GM19043 (cell line): Measurements from ENCODE around the gene ATXN1.
"Not testable (repeated sequence)": the region's sequence is repeated elsewhere in the genome, so short reads cannot be mapped to it uniquely, and the experiment has no call there.

ENCODE experiments used
- ATAC-seq: cut with Tn5 transposase; IDR thresholded peaks from one replicate; pipeline ENCODE4 v1.9.1; 2021; ENCODE audit warnings: low read depth; ENCODE audit not compliant: unreplicated experiment

Gene ATXN1

GRCh38 chr6:16278750-16279149 is 482.5 kb downstream of the ATXN1 start:
- ATAC-seq: no peak

GRCh38 chr6:16278048-16278724 is 483.1 kb downstream of the ATXN1 start:
- no peak for ATAC-seq

- no peak for ATAC-seq
Measured at GRCh38 chr6:16277101-16277981, 483.9 kb downstream of the ATXN1 start.

- no peak for ATAC-seq
Measured at GRCh38 chr6:16274885-16275589, 486.2 kb downstream of the ATXN1 start.

- ATAC-seq: no peak
Measured at GRCh38 chr6:16274483-16274882, 486.8 kb downstream of the ATXN1 start.

- ATAC-seq: no peak
Measured at GRCh38 chr6:16273256-16273655, 488.0 kb downstream of the ATXN1 start.

GRCh38 chr6:16272201-16272600 is 489.1 kb downstream of the ATXN1 start:
- no peak for ATAC-seq

GRCh38 chr6:16271428-16271827 is 489.8 kb downstream of the ATXN1 start:
- no peak for ATAC-seq

GRCh38 chr6:16270178-16270794 is 491.0 kb downstream of the ATXN1 start:
- no peak for ATAC-seq

- ATAC-seq: not testable (repeated sequence)
Measured at GRCh38 chr6:16269442-16270070, 491.7 kb downstream of the ATXN1 start.

- ATAC-seq: no peak
Measured at GRCh38 chr6:16267428-16268263, 493.6 kb downstream of the ATXN1 start.

GRCh38 chr6:16265351-16266341 is 495.6 kb downstream of the ATXN1 start:
- ATAC-seq: no peak

- no peak for ATAC-seq
Measured at GRCh38 chr6:16264785-16265184, 496.5 kb downstream of the ATXN1 start.

GRCh38 chr6:16263464-16264099 is 497.7 kb downstream of the ATXN1 start:
- ATAC-seq: not testable (repeated sequence)

- not testable (repeated sequence) for ATAC-seq
Measured at GRCh38 chr6:16262773-16263172, 498.5 kb downstream of the ATXN1 start.

- not testable (repeated sequence) for ATAC-seq
Measured at GRCh38 chr6:16260602-16261001, 500.7 kb downstream of the ATXN1 start.

GRCh38 chr6:16259604-16260003 is 501.7 kb downstream of the ATXN1 start:
- not testable (repeated sequence) for ATAC-seq

GRCh38 chr6:16258709-16259075 is 502.6 kb downstream of the ATXN1 start:
- ATAC-seq: no peak
